ENCODE data around the gene RPS27.
A peak's percentile ranks its signal among the peaks of the same experiment; 100 is the strongest.
"Not testable (repeated sequence)": the region's sequence is repeated elsewhere in the genome, so short reads cannot be mapped to it uniquely, and the experiment has no call there.

RPS27 gene

GRCh38 chr1:153962088-153963029 is 28.2 kb upstream of the RPS27 start:
- DNase-seq, result peak; percentile 79

- DNase-seq, result peak; percentile 98
Measured at GRCh38 chr1:153963030-153963849, 27.3 kb upstream of the RPS27 start, which contains the start of gene SLC39A1. TSS of gene SLC39A1 (minus strand) at chr1:153963537. CDS start at chr1:153962715, 822 bp downstream.

- DNase-seq, result no peak
Measured at GRCh38 chr1:153963850-153964331, 26.7 kb upstream of the RPS27 start.

GRCh38 chr1:153967107-153967999 is 23.2 kb upstream of the RPS27 start, which contains the start of gene CREB3L4:
TSS of gene CREB3L4 (plus strand) at chr1:153967902. CDS start at chr1:153968526, 624 bp downstream.
- peak; percentile 97 for DNase-seq

GRCh38 chr1:153968000-153968363 is 22.6 kb upstream of the RPS27 start:
- no peak for DNase-seq

- no peak for DNase-seq
Measured at GRCh38 chr1:153968408-153968807, 22.2 kb upstream of the RPS27 start.

- DNase-seq, result no peak
Measured at GRCh38 chr1:153968972-153969371, 21.6 kb upstream of the RPS27 start.

GRCh38 chr1:153970346-153970745 is 20.2 kb upstream of the RPS27 start:
- DNase-seq, result no peak

- no peak for DNase-seq
Measured at GRCh38 chr1:153973071-153973470, 17.5 kb upstream of the RPS27 start.

- DNase-seq, result no peak
Measured at GRCh38 chr1:153973525-153973924, 17.0 kb upstream of the RPS27 start.

GRCh38 chr1:153976819-153977249 is 13.7 kb upstream of the RPS27 start:
- DNase-seq, result no peak

GRCh38 chr1:153977250-153978240 is 13.0 kb upstream of the RPS27 start, which contains the start of gene JTB:
TSS of gene JTB (minus strand) at chr1:153977674. CDS start at chr1:153977252, 422 bp downstream.
- peak; percentile 87 for DNase-seq

- DNase-seq, result no peak
Measured at GRCh38 chr1:153978274-153978909, 12.2 kb upstream of the RPS27 start.

GRCh38 chr1:153979091-153979490 is 11.5 kb upstream of the RPS27 start:
- DNase-seq, result not testable (repeated sequence)

- DNase-seq, result not testable (repeated sequence)
Measured at GRCh38 chr1:153981735-153982134, 8.8 kb upstream of the RPS27 start.

- peak; percentile 59 for DNase-seq
Measured at GRCh38 chr1:153984123-153984894, 6.3 kb upstream of the RPS27 start.

- DNase-seq, result peak; percentile 94
Measured at GRCh38 chr1:153985341-153985912, 5.1 kb upstream of the RPS27 start.

GRCh38 chr1:153985941-153986761 is 4.4 kb upstream of the RPS27 start, which contains the start of gene RAB13:
TSS of gene RAB13 (minus strand) at chr1:153986339. CDS start at chr1:153986236, 103 bp downstream.
- peak; percentile 88 for DNase-seq

Measured in inflammatory macrophage treated with lipopolysaccharide for 4 hours (primary cell).